CD4-positive, alpha-beta T cell treated with Interferon alpha-2 for 1 hour (primary cell): ENCODE measurements around the gene GOLGA6L24.
"Not testable (repeated sequence)": the region's sequence is repeated elsewhere in the genome, so short reads cannot be mapped to it uniquely, and the experiment has no call there.

Experiments used
- DNase-seq, 2 donors: peaks; one replicate each; pipeline ENCODE4 v3.0.0-alpha.2; 2020 to 2022

The GOLGA6L24 gene, protein sequence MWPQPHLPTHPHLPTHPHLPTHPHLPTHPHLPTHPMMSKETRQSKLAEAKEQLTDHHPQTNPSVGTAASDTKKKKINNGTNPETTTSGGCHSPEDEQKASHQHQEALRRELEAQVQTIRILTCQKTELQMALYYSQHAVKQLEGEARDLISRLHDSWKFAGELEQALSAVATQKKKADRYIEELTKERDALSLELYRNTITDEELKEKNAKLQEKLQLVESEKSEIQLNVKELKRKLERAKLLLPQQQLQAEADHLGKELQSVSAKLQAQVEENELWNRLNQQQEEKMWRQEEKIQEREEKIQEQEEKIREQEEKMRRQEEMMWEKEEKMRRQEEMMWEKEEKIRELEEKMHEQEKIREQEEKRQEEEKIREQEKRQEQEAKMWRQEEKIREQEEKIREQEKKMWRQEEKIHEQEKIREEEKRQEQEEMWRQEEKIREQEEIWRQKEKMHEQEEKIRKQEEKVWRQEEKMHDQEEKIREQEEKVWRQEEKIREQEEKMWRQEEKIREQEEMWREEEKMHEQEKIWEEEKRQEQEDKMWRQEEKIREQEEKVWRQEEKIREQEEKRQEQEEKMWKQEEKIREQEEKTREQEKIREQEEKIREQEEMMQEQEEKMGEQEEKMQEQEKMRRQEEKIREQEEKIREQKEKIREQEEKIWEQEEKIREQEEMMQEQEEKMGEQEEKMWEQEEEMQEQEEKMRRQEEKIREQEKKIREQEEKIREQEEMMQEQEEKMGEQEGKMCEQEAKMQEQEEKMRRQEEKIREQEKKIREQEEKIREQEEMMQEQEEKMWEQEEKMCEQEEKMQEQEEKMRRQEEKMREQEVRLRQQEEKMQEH

DNA sequence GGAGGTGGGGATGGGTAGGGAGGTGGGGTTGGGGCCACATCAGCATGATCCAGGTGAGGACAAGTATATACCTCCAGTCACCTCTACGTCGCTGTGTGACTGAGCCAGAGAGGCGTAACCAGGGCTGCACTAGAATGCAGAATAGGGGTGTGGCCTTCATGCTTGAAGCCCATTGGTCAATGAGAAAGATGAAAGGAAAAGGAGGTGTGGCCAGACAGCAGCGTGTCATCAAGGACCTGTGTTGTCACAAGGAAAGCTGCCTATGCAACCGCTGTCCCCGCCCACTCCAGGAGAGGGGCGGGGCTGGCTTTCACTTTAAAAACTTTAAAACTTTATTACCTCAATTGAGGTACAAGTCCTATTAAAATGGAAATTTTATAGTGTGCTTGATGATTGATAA is at the start of gene GOLGA6L24:
Gene GOLGA6L24, minus strand, starts transcription at position 101 of the 400 bp plus-strand sequence. Its CDS starts 61 bp downstream, at position 40.
- DNase-seq: not testable (repeated sequence)

DNA sequence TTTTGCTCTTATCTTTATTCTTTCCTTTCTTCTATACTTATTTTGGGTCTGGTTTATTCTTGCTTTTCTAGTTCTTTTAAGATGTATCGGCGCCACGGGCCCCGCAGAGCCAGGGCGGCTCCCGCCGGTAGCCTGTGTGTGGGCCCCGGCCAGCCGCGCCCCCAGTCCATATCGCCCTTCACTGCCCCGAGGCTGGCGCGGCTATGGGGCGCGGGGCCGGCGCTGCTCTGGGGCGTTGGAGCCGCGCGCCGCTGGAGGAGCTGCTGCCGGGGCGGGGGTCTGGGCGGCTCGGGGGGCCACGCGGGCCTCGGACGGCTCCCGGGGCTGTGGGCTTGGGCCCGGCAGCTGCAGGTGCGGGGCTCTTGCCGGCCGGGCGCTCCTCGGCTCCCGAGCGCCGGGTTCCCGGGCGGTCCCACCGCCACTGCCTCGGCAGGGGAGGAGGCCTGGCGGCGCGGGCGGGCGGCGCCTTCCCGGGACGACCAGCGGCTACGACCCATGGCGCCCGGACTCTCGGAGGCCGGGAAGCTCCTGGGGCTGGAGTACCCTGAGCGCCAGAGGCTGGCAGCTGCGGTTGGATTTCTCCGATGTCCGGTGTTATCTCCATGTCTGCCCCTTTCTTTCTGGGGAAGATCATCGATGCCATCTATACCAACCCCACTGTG is 45.0 kb upstream of the GOLGA6L24 start:
- not testable (repeated sequence) for DNase-seq

DNA sequence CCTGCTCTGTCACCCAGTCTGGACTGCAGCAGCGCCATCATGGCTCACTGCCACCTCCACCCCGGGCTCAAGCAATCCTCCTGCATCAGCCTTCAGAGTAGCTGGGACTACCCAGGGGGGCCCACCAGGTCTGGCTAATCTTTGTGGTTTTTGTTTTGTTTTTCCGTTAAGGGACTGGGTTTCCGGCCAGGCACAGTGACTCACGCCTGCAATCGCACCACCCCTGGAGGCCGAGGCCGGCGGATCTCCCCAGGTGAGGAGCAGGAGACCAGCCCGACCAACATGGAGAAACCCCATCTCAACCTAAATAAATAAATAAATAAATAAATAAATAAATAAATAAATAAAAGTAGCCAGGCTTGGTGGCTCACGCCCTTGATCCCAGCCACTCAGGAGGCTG is 38.1 kb upstream of the GOLGA6L24 start:
- not testable (repeated sequence) for DNase-seq

DNA sequence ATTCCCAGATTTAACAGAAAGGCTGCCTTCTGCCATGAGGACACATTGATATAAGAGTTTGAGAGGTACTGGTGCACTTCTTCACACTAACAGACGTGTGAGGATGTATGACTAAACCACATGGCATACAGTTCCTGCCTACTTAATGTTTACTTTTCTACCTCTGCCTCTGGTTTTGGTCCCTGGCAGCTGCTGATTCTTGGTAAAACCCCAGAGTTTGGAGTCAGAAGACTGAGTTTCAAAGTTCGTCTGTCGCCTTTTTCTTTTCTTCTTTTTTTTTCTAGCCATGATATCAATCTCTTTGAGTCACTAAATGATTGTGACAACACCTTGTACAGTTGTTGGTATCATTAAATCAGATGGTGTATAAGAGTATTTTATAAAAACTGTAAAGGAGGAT is 22.2 kb upstream of the GOLGA6L24 start:
- DNase-seq: not testable (repeated sequence)

DNA sequence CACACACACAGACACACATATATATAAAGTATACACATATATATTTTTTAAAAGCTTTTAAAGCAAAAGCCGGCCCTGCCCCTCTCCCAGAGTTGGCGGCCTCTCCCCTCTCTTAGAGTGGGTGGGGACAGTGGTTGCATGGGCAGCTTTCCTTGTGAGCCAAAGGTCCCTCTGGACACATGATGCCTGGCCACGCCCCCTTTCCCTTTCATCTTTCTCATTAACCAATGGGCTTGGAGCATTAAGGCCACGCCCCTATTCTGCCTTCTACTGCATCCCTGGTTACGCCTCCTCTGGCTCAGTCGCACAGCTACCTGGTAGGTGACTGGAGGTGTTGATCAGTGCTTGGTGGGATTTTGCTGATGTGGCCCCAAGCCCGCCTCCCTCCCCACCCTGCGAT is 20.5 kb upstream of the GOLGA6L24 start, which contains the start of gene GOLGA8F:
Gene GOLGA8F, plus strand, starts transcription at position 301 of the 400 bp plus-strand sequence. Its CDS starts 98 bp downstream, at position 399.
- DNase-seq: not testable (repeated sequence)

DNA sequence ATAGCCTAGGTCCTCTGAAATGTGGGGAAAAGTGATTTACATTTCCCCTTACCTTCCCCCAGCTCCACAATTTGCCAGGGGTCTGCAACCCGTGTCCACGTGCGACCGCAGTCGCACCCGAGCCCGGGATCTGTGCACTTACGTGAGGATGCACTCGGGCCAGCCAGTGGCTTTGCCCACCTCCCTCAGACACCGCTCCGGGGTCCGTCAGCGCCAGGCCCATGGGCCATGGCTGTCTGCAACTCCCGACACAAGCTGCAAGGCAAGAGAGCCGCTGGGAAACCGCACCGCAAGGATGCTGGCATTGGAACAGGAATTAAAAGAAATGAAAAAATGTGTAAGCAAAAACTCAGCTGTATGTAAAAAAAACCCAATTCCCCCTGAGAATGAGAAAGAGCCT is 7.6 kb upstream of the GOLGA6L24 start:
- DNase-seq: not testable (repeated sequence)

DNA sequence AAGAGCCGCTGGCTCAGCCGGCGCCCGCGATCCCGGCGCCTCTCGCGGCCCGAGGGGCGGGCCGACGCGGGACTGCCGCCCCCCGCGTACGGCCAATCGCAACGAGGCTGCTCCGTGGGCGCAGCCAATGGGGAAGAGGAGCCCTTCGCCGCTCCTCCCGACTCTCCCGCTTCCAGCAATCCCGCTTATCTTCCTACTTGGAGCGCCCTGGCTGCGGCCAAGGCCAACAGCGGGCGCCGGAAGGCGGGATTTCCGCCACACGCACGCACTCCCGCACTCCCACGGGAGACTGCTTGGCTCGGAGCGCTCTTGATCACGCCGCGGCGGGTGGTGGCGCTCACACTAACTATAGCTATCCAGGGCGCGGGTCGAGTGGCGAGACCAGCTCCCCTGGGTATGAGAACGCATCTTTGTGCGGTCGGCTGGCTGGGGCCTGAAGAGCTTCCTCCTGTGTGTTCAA is 35.7 kb downstream of the GOLGA6L24 start, which contains the start of gene HERC2:
Gene HERC2, minus strand, starts transcription at position 51 of the 460 bp plus-strand sequence. CDS start 746 bp downstream, outside the sequence.
- not testable (repeated sequence) for DNase-seq

DNA sequence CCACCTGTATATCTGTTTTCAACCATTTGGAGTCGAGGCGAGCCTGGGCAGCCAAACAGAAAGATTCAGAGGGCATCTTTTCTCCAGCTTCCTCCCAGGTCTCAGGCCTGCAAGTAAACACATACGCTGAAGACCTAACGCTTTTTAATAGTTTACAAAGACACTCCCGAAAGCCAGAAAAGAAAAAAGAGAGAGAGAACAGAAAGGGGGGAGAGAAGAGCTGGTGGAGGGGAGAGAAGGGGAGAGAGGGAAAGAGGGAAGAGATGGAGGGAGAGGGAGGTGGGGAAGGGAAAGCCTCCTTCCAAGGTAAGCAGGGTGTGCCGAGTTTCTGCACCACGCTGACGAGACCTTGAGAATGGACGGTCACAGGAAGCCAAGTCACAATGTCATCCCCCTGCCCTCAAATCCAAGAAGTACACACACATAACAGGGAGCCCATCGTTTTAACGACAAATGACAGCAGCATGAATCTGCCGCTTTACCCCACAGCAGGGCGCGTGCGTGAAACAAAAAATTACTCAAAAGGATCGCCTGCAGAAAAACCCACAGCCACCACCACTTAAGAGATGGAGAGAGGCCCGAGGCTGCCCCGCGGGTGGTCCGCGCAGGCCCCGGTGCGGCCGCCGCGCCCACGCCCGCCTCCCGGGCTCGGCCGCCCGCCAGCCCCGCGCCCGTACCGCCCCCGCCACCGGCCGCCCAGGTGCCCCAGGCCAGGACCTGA is 36.4 kb downstream of the GOLGA6L24 start:
- peak in 1 of 2 donors; percentile 26 for DNase-seq

DNA sequence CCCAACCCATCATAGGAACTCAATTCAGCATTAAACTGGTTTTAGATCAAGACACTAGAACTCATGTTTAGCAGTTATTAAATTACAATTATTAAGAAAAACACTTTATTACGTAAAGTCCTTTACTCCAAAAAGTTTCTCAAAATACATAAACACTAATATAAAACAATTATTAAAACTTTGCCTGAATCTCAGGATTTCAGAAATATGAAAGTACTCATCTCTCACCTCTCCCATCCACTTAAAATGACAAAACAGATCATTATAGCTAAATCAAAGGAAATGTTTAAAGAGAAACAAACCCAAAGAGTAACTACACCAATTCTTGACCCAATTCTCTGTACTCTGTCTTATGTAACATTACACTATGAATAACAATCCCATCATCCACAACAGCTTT is 38.2 kb downstream of the GOLGA6L24 start:
- not testable (repeated sequence) for DNase-seq

DNA sequence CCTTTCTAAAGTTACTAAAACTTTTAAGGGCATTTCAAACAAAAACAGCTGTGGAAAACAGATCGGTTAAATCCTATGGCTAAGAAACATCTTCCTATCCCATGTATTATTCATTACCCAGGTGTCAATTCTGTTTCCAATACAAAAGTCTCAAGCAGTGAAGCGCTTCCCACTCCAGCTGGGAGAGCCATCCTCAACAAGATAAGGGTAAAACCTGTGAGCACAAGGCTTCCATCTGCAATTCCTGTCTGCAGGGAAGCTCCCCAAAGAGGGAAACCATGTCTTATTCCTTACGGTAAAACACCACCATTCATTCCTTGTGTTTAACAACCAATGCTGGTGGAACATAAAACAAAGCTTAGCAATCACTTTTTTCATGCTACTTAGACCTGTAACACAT is 39.1 kb downstream of the GOLGA6L24 start:
- DNase-seq: not testable (repeated sequence)

DNA sequence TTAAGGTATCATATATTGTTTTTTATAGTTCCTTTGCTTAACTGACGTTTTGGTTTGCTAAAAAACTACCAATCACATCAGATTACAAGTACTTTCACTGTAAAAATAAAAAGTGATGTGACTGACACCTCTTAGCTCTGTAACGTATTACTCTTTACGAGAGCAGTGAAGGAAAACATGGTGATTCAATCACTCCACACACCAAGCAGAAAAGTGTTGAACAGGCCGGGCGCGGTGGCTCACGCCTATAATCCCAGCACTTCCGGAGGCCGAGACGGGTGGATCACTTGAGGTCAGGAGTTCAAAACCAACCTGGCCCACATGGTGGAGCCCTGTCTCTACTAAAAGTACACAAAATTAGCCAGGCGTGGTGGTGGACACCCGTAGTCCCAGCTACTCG is 39.8 kb downstream of the GOLGA6L24 start:
- not testable (repeated sequence) for DNase-seq

DNA sequence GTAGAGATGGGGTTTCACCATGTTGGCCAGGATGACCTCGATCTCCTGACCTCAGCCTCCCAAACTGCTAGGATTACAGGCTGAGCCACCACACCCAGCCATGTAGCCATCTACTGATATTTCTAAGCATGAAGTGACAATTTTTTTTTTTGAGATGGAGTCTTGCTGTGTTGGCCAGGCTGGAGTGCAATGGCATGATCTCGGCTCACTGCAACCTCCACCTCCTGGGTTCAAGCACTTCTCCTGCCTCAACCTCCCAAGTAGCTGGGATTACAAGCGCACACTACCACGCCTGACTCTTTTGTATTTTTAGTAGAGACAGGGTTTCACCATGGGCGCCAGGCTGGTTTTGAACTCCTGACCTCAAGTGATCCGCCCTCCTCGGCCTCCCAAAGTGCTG is 40.9 kb downstream of the GOLGA6L24 start:
- not testable (repeated sequence) for DNase-seq

DNA sequence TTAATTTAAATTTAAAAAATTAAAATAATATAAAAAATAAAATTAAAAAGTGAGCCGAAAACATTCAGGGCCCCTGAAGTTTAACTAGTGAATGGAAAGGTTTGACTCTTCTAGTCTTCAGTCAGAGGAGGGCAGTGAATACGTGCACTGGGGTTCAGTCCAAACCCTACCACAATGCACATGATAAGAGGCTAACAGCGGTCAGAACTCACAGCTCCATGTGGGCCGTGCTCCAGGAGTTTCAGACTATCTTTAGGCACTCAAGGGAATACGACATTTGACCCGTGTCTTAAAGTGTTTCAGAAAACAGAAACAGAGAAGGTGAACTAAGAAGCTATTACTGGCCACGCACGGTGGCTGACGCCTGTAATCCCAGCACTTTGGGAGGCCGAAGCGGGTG is 47.4 kb downstream of the GOLGA6L24 start:
- DNase-seq: not testable (repeated sequence)

DNA sequence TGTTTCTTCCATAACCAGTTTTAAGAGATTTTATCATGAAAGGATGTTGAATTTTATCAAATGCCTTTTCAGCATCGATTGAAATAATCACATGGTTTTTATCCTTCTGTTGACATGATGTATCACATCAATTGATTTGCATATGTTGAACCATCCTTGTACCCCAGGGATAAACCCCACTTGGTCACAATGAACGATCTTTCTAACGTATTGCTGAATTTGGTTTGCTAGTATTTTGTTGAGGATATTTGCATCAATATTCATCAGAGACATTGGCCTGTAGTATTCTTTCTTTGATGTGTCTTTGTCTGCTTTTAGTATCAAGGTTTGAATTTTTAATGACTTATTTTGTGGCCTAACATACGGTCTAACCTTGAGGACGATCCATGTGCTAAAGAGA is 49.2 kb downstream of the GOLGA6L24 start:
- not testable (repeated sequence) for DNase-seq
